Stimulated activated CD8-positive, alpha-beta memory T cell treated with anti-CD3 and anti-CD28 coated beads, Interleukin-4, amount 100 ng/mL, for 24 hours (primary cell): ENCODE measurements around the gene SVOPL.
"Not testable (repeated sequence)": the region's sequence is repeated elsewhere in the genome, so short reads cannot be mapped to it uniquely, and the experiment has no call there.

Source experiments
- DNase-seq: peaks from one replicate; pipeline ENCODE4 v3.0.0-alpha.2; 2020; ENCODE audit warnings: low read depth

Gene SVOPL

GRCh38 chr7:138699661-138700060 lies 1.5 kb downstream of the SVOPL start:
- DNase-seq = no peak

DNA sequence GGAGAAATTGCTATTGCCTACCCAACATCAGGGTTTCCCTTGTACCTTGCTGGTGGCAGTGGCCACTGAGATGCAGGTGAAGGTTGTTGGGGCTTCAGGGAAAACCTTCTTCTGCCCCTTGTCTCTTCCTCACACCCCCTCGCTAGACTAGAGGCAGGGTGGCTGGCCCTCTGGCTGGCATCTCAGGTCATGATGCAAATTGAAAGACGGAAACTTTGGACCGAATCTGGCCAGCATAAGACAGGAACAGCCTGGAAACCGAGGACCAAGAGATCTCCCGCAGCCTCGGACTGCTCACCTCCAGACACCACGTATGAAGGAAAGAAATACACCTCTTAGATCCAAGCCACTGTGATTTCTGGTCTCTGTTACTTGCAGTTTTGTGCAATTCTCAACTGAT lies 2.9 kb downstream of the SVOPL start:
- DNase-seq = no peak

- no peak for DNase-seq
Observed at GRCh38 chr7:138697535-138698182, 3.5 kb downstream of the SVOPL start.

- not testable (repeated sequence) for DNase-seq
Observed at GRCh38 chr7:138695776-138696175, 5.4 kb downstream of the SVOPL start.

DNA sequence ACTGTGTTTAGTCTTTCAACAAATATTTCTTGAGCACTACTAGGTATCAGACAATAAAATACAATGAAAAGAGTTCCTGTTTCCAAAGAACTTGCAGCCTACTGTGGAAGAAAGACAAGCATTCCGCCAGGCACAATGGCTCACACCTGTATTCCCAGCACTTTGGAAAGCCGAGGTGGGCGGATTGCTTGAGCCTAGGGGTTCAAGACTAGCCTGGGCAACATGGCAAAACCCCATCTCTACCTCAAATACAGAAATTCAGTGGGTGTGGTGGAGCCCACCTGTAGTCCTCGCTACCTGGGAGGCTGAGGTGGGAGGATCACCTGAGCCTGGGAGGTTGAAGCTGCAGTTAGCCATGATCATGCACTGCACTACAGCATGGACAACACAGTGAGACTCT lies 6.1 kb downstream of the SVOPL start:
- no peak for DNase-seq

- DNase-seq = no peak
Observed at GRCh38 chr7:138691178-138691577, 10.0 kb downstream of the SVOPL start.

- DNase-seq = no peak
Observed at GRCh38 chr7:138690495-138690894, 10.7 kb downstream of the SVOPL start.

- not testable (repeated sequence) for DNase-seq
Observed at GRCh38 chr7:138688037-138688436, 13.1 kb downstream of the SVOPL start.

GRCh38 chr7:138684340-138684739 lies 16.8 kb downstream of the SVOPL start:
- no peak for DNase-seq

GRCh38 chr7:138679793-138680192 lies 21.4 kb downstream of the SVOPL start:
- no peak for DNase-seq

DNA sequence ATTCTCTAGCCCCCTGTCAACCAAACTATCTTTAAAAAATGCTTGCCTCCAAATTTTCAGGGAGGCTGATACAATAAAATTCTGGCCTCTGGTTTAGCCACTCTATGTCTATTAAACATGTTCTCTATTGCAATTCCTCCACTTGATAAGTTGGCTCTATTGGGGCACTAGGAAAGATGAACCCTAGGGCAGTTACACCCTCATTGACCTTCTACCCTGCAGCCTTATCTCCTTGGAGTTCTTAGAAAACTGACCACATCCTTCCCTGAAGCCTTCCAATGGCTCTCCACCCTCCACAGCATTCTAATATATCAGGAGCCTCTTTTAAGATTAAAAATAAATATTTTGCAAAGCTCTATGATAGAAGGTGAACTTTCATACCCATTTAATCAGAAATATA lies 30.6 kb downstream of the SVOPL start:
- DNase-seq = no peak

DNA sequence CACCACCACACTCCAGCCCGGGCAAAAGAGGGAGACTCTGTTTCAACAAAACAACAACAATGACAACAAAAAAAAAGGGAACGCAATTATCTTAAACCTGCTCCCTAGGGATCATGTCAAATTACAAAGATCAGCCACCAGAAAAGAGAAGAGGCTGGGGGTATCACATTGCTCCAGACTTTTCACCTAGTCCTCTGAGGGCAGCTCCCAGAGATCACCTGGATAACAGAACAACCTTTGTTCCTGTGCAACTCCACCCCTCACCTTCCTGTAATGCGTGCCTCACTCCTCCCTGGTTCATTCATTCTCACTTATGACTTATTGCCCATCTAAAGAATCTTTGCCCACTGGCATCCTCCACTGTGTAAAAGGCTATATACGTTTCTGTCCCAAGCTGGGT lies 31.8 kb downstream of the SVOPL start:
- DNase-seq = no peak

GRCh38 chr7:138668946-138669345 lies 32.2 kb downstream of the SVOPL start:
- DNase-seq = no peak

GRCh38 chr7:138668229-138668596 lies 32.9 kb downstream of the SVOPL start:
- DNase-seq = no peak

DNA sequence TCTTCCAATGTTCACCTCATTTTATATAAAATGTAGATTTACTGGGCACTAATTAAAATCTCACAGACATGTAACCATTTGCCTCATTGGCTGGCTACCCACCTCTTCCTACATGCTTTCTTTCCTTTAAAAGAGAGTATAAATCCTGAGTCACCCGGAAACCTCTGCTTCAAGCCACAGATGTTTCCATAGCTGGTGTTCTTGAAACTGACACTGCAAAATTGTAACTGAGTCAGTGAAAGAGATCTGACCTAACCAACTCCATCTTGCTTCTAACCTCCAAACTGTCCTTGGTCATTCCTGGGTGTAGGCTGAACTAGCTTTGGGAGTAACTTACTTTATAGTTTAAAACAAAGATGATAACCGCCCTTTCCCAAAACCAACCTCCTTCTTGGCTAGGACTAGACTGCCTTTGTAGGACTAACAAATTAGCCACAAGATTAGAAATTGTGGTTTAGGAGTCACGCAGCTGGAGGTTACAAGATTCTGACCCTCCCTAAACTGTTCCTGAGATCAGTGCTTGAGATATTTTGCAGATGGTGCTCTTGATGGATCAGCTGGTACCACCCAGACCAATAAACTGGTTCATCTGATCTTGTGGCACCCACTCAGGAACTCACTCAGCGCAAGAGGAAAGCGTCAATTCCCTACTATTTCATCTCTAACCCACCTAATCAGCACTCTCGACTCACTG lies 33.5 kb downstream of the SVOPL start:
- DNase-seq = no peak

GRCh38 chr7:138666385-138666784 lies 34.8 kb downstream of the SVOPL start:
- no peak for DNase-seq

- DNase-seq = no peak
Observed at GRCh38 chr7:138665669-138666140, 35.5 kb downstream of the SVOPL start.

DNA sequence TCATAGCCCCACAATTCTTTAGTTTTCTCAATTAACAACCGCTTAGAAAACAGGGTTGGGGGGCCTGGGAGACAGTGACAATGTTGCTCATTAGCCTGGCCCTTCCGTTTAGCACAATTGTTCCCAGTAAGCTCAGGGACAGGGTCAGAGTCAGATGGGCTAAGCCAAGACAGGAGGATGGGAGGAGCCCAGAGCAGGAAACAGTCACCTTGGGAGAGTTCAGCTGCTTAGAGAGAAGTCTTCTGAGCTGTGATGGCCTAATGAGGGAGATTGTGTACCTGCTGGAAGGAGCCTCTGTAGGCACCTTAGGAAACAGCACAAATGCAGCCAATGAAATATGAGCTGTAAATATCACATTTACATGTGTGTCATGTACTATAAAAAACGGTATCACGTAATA lies 35.9 kb downstream of the SVOPL start:
- no peak for DNase-seq

GRCh38 chr7:138663725-138664710 lies 37.1 kb downstream of the SVOPL start:
- DNase-seq = no peak

GRCh38 chr7:138662991-138663320 lies 38.2 kb downstream of the SVOPL start:
- DNase-seq = no peak

DNA sequence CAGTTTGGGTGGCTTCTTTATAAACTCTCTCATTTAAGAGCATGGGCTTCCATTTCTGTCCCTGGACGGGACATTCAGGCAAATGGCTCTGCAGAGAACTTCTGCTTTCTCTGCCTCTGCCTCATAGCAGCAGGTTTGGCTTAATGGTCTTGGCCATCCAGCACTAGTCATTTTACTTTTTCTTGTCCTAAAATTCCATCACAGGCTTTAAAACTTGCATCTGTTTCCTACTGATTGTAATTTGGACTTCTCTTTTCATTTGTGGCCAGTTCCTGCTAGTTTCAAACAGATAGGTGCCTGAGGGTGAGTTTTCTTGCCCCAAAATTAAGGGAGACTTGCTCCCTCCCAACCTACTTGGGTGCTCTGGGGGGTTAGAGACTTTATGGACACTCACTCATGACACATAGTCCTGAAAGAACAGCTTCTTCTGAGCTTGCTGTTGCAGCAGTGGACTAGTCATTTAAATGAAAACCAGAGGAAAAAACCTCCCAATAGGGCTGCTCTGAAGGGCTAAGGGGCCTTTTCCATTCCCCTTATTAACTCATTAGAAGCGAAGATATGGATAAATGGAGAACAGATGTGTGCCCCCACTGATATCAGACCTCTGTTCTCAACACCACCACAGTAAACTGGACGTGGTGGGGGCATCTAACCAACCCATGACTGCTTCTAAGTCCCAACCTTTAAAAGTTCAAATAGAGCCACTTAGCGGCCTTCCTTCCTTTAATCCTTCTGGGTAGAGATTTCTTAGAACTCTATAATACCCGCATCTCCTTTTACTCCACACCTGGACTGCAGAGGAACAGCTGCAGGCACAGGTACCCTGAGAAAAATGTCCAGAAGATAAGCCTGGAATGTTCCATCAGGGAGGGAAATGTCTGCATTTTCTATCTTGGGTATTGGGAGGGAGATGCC lies 38.8 kb downstream of the SVOPL start:
- DNase-seq = no peak
